Activated CD8-positive, alpha-beta memory T cell treated with anti-CD3 and anti-CD28 coated beads, Interleukin-2, amount 50 U/mL, for 24 hours (primary cell): Measurements from ENCODE around the gene ZEB1.
"Not testable (repeated sequence)": the region's sequence is repeated elsewhere in the genome, so short reads cannot be mapped to it uniquely, and the experiment has no call there.

Source experiments
- DNase-seq: peaks from one replicate; pipeline ENCODE4 v3.0.0-alpha.2; 2020; ENCODE audit errors: extremely low read depth

Gene ZEB1

GRCh38 chr10:31422634-31423033 is 103.6 kb downstream of the ZEB1 start:
- no peak for DNase-seq

- DNase-seq = no peak
Observed at GRCh38 chr10:31424473-31424872, 105.5 kb downstream of the ZEB1 start.

- no peak for DNase-seq
Observed at GRCh38 chr10:31426401-31426800, 107.4 kb downstream of the ZEB1 start.

GRCh38 chr10:31427334-31427733 is 108.3 kb downstream of the ZEB1 start:
- DNase-seq = not testable (repeated sequence)

- not testable (repeated sequence) for DNase-seq
Observed at GRCh38 chr10:31428499-31428898, 109.5 kb downstream of the ZEB1 start.

- no peak for DNase-seq
Observed at GRCh38 chr10:31431021-31431420, 112.0 kb downstream of the ZEB1 start.

GRCh38 chr10:31437959-31438358 is 118.9 kb downstream of the ZEB1 start:
- no peak for DNase-seq

- no peak for DNase-seq
Observed at GRCh38 chr10:31451766-31452165, 132.8 kb downstream of the ZEB1 start.

- no peak for DNase-seq
Observed at GRCh38 chr10:31456468-31456867, 137.5 kb downstream of the ZEB1 start.

- DNase-seq = no peak
Observed at GRCh38 chr10:31457858-31458257, 138.8 kb downstream of the ZEB1 start.

- no peak for DNase-seq
Observed at GRCh38 chr10:31458974-31459373, 140.0 kb downstream of the ZEB1 start.

- no peak for DNase-seq
Observed at GRCh38 chr10:31460242-31460641, 141.2 kb downstream of the ZEB1 start.

- DNase-seq = no peak
Observed at GRCh38 chr10:31464552-31464951, 145.5 kb downstream of the ZEB1 start.

GRCh38 chr10:31466313-31466712 is 147.3 kb downstream of the ZEB1 start:
- DNase-seq = no peak

- no peak for DNase-seq
Observed at GRCh38 chr10:31467791-31468535, 148.9 kb downstream of the ZEB1 start.

GRCh38 chr10:31468536-31468859 is 149.5 kb downstream of the ZEB1 start:
- DNase-seq = no peak

GRCh38 chr10:31475519-31475918 is 156.5 kb downstream of the ZEB1 start:
- no peak for DNase-seq

- no peak for DNase-seq
Observed at GRCh38 chr10:31476088-31476487, 157.1 kb downstream of the ZEB1 start.

GRCh38 chr10:31477584-31477983 is 158.6 kb downstream of the ZEB1 start:
- no peak for DNase-seq

GRCh38 chr10:31479752-31480151 is 160.7 kb downstream of the ZEB1 start:
- no peak for DNase-seq

GRCh38 chr10:31483546-31483945 is 164.5 kb downstream of the ZEB1 start:
- DNase-seq = no peak

GRCh38 chr10:31484431-31485135 is 165.6 kb downstream of the ZEB1 start:
- no peak for DNase-seq

- DNase-seq = no peak
Observed at GRCh38 chr10:31490858-31491504, 172.0 kb downstream of the ZEB1 start.
